Endothelial cell (in vitro differentiated cells): ENCODE data around the gene CCSER1. TPM values are rescaled to one million over a fixed set of nuclear protein-coding genes. Genes with fewer than 3 reads are reported as not detected.
"Not testable (repeated sequence)": the region's sequence is repeated elsewhere in the genome, so short reads cannot be mapped to it uniquely, and the experiment has no call there.

Experiments used
- DNase-seq: peaks from one replicate; pipeline ENCODE4 v3.0.0; 2021; ENCODE audit warnings: low spot score
- H3K27ac Mint-ChIP-seq: one replicate; pipeline ENCODE4 v1.8.0; 2021; ENCODE audit warnings: mixed read lengths, inconsistent platforms; ENCODE audit not compliant: unreplicated experiment
- H3K27me3 Mint-ChIP-seq: one replicate; pipeline ENCODE4 v1.8.0; 2021; ENCODE audit warnings: mild to moderate bottlenecking, moderate library complexity, mixed read lengths, inconsistent platforms; ENCODE audit not compliant: unreplicated experiment
- H3K36me3 Mint-ChIP-seq: one replicate; pipeline ENCODE4 v1.8.0; 2021; ENCODE audit warnings: mild to moderate bottlenecking, low read depth, mixed read lengths, inconsistent platforms; ENCODE audit not compliant: unreplicated experiment
- H3K4me1 Mint-ChIP-seq: one replicate; pipeline ENCODE4 v1.8.0; 2021; ENCODE audit warnings: mild to moderate bottlenecking, mixed read lengths, inconsistent platforms; ENCODE audit not compliant: unreplicated experiment
- H3K4me3 Mint-ChIP-seq: one replicate; pipeline ENCODE4 v1.8.0; 2021; ENCODE audit warnings: mild to moderate bottlenecking, mixed read lengths, inconsistent platforms; ENCODE audit not compliant: unreplicated experiment
- H3K9me3 Mint-ChIP-seq: one replicate; pipeline ENCODE4 v1.8.0; 2021; ENCODE audit warnings: mixed read lengths, inconsistent platforms; ENCODE audit not compliant: unreplicated experiment
- CTCF ChIP-seq: fragments of 200-600 bp; sonication (generic); IDR thresholded peaks from one replicate; pipeline ENCODE4 v1.5.0; 2021; ENCODE audit warnings: antibody characterized with exemption; ENCODE audit not compliant: unreplicated experiment
- total RNA-seq: library from RNA; stranded (reverse); fragmentation: NEBNext Ultra II Directional; extraction: Animal tissue kit (Norgen Biotek cat#: 25700); gene quantifications from one replicate; pipeline ENCODE4 v1.2.1, GENCODE V29; 2021; ENCODE audit not compliant: unreplicated experiment

Gene CCSER1
- total RNA-seq, 1 donor from 2014 or later = 3.0 TPM

GRCh38 chr4:91267543-91267942, 1140.3 kb downstream of the CCSER1 start:
- Mint-ChIP-seq H3K4me1 (peaks cover 14% of the 10 kb centered on the region), H3K9me3 (no peaks in the 10 kb centered on the region), H3K4me3 (no peak overlapping the region), H3K27me3 (no peaks in the 10 kb centered on the region), H3K27ac (peak overlapping the region; percentile 15), H3K36me3 (no peaks in the 10 kb centered on the region)
- DNase-seq = no peak
- no peak for TF ChIP-seq CTCF

- H3K27me3 Mint-ChIP-seq, DNase-seq, H3K9me3 Mint-ChIP-seq, H3K36me3 Mint-ChIP-seq, H3K4me3 Mint-ChIP-seq: not testable (repeated sequence)
- Mint-ChIP-seq H3K27ac (peak overlapping the region; percentile 84), H3K4me1 (peaks cover 14% of the 10 kb centered on the region)
Observed at GRCh38 chr4:91268481-91268880, 1141.3 kb downstream of the CCSER1 start.

- DNase-seq = no peak
- no peaks in the 10 kb centered on the region for H3K36me3 Mint-ChIP-seq
- no peak for TF ChIP-seq CTCF
- H3K27ac Mint-ChIP-seq = no peak overlapping the region
- peaks cover 14% of the 10 kb centered on the region for H3K4me1 Mint-ChIP-seq
- H3K4me3 Mint-ChIP-seq = no peak overlapping the region
- no peaks in the 10 kb centered on the region for H3K9me3 Mint-ChIP-seq
- H3K27me3 Mint-ChIP-seq = no peaks in the 10 kb centered on the region
Observed at GRCh38 chr4:91268913-91269312, 1141.7 kb downstream of the CCSER1 start.

GRCh38 chr4:91279899-91280298, 1152.7 kb downstream of the CCSER1 start:
- Mint-ChIP-seq H3K36me3 (no peaks in the 10 kb centered on the region), H3K4me3 (no peak overlapping the region), H3K27ac (no peak overlapping the region), H3K4me1 (no peaks in the 10 kb centered on the region), H3K27me3 (no peaks in the 10 kb centered on the region), H3K9me3 (no peaks in the 10 kb centered on the region)
- no peak for DNase-seq
- no peak for TF ChIP-seq CTCF

GRCh38 chr4:91280551-91281290, 1153.5 kb downstream of the CCSER1 start:
- H3K4me1 Mint-ChIP-seq = no peaks in the 10 kb centered on the region
- H3K27me3 Mint-ChIP-seq = no peaks in the 10 kb centered on the region

More at GRCh38 chr4:91280551-91281290, 1153.5 kb downstream of the CCSER1 start:
- Mint-ChIP-seq H3K36me3 (no peaks in the 10 kb centered on the region), H3K4me3 (no peak overlapping the region), H3K27ac (no peak overlapping the region), H3K9me3 (no peaks in the 10 kb centered on the region)
- TF ChIP-seq CTCF = no peak
- DNase-seq = no peak
